Measurements from ENCODE around the gene CADM2.

DNA sequence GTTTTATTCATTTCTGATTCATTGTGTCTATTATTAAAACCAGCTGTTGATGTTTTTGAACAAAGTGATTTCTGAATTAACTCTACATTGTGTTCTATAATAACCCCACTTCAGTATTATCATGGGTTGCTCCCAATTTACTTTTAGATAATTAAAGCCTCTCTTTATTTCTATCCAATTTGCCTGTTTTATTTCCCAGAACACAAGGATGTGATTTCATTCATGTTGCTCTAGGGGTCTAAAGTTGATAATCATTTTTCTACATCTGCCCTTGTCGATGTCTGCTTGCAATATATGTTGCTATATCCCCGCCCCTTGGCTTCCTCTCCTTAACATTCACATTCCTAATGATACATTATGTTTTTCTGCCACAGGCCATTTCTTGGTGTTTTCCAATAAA, 747.3 kb downstream of the CADM2 start:
- TF ChIP-seq EZH2 (IDR thresholded peaks at IDR 0.05) (no peak), POLR2AphosphoS5 (IDR thresholded peaks at IDR 0.05; ENCODE audit: borderline replicate concordance, low read depth, low read length) (no peak)

All from SK-N-MC (cell line).